Measurements from ENCODE around the gene AFF3. TPM values are rescaled to one million over a fixed set of nuclear protein-coding genes. Genes with fewer than 3 reads are reported as not detected.

Gene AFF3
- total and polyA plus RNA-seq, 2 of the 13 experiments (the other 11 are each of a cell fraction or from before 2014, with no cell fraction given), result not detected

DNA sequence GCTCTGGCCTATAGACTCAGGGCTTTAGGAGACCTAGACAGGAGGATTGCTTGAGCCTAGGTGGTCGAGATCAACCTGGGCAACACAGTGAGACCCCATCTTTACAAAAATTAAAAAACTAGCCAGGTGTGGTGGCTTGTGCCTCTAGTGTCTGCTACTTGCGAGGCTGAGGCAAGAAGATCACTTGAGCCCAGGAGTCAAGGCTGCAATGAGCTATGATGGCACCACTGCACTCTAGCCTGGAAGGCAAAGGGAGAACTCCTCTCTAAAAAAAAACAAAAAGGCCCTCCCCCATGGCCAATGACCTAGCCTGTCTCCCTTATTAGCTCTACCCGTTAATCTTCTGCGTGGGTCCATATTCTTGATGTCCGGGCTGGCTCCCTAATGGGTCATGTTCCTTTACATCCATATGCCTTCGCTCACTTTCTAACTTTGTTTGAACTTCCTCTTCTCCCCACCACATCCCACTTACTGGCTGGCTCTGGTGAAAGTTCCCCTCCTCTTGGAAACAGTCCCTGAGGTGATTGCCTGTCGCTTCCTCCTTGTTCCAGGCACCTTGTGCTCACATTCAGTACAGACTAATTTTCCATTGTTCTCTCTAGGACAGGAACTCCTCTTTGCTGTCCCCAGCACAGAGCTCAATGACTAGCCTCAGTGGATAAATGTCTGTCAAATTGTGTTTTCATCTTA, 103.0 kb downstream of the AFF3 start:
- ChIA-PET POLR2A (no interaction called here), CTCF (ENCODE audit: low intra/inter-chr PET ratio, low total read pairs) (no interaction called here)
- Histone ChIP-seq H3K9ac (ENCODE audit: insufficient read depth, low read depth, low read length) (no peak overlapping the region), H3K9me3 (ENCODE audit: low read length) (no peaks in the 10 kb centered on the region), H2AFZ (ENCODE audit: low read length) (no peak overlapping the region), H3K27ac (ENCODE audit: extremely low read length, insufficient read depth, low read length) (no peak overlapping the region), H4K20me1 (ENCODE audit: insufficient read depth, low read length) (no peaks in the 10 kb centered on the region), H3K4me1 (ENCODE audit: insufficient read depth, low read length) (peaks cover 12% of the 10 kb centered on the region; the same call in 1 of the 2 replicates), H3K27me3 (ENCODE audit: control insufficient read depth in 1 of 2, insufficient read depth in 2 of 2, low read length in 2 of 2) (peaks cover 0 to 9% of the 10 kb centered on the region in 2 experiments; a peak in 1 of 5 replicates), H3K4me2 (ENCODE audit: low read depth, low read length) (no peak overlapping the region), H3K36me3 (replicated peaks in 1 of 2; ENCODE audit: control insufficient read depth in 1 of 2, insufficient read depth in 2 of 2, low read length in 2 of 2) (no peaks in the 10 kb centered on the region), H3K79me2 (ENCODE audit: insufficient read depth, low read length) (no peaks in the 10 kb centered on the region), H3K4me3 (replicated peaks in 1 of 3; ENCODE audit: insufficient read depth in 1 of 3, low read depth in 2 of 3, low read length in 3 of 3) (no peak overlapping the region)
- FAIRE-seq (no peak), ATAC-seq (no peak), DNase-seq (ENCODE audit: low spot score) (no peak)
- in situ Hi-C loops (cut with HindIII; ENCODE audit: extremely low pct_ligation_motif_present, low pct_unique_long_range_greater_than_20kb) (no loop called here), intact Hi-C loops (cut with micrococcal nuclease; ENCODE audit: unreplicated experiment) (no loop called here)
- WGBS (ENCODE audit: low lambda C conversion rate), result 58% methylated on average over 7 of the region's 7 CpGs
- TF ChIP-seq ZNF432 (CRISPR knock-in tag; IDR thresholded peaks at IDR 0.05; ENCODE audit: borderline replicate concordance) (no peak), HOXA7 (CRISPR knock-in tag; IDR thresholded peaks at IDR 0.05) (no peak), ZSCAN22 (CRISPR knock-in tag; IDR thresholded peaks at IDR 0.05) (no peak), SRSF4 (IDR thresholded peaks at IDR 0.05; ENCODE audit: low read depth, low read length, poor library complexity, severe bottlenecking) (no peak), FOSL2 (CRISPR knock-in tag; IDR thresholded peaks at IDR 0.05) (no peak), ZSCAN31 (CRISPR knock-in tag; IDR thresholded peaks at IDR 0.05; ENCODE audit: low read depth) (no peak), ARHGAP35 (CRISPR knock-in tag; IDR thresholded peaks at IDR 0.05; ENCODE audit: borderline replicate concordance) (no peak), ZNF143 (CRISPR knock-in tag; IDR thresholded peaks at IDR 0.05) (no peak), NFE2L2 (IDR thresholded peaks at IDR 0.05; ENCODE audit: low read length) (no peak)
- TF ChIP-seq, protein P1, sequence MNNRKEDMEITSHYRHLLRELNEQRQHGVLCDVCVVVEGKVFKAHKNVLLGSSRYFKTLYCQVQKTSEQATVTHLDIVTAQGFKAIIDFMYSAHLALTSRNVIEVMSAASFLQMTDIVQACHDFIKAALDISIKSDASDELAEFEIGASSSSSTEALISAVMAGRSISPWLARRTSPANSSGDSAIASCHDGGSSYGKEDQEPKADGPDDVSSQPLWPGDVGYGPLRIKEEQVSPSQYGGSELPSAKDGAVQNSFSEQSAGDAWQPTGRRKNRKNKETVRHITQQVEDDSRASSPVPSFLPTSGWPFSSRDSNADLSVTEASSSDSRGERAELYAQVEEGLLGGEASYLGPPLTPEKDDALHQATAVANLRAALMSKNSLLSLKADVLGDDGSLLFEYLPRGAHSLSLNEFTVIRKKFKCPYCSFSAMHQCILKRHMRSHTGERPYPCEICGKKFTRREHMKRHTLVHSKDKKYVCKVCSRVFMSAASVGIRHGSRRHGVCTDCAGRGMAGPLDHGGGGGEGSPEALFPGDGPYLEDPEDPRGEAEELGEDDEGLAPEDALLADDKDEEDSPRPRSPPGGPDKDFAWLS (CRISPR knock-in tag; IDR thresholded peaks at IDR 0.05; ENCODE audit: borderline replicate concordance), result no peak
- no TSS peak for BruUV-seq (replicated peaks)

Measured in HepG2 (cell line).